Right ventricle myocardium superior (tissue), 1 donor: Measurements from ENCODE around the gene OR2T2. TPM values are rescaled to one million over a fixed set of nuclear protein-coding genes. Genes with fewer than 3 reads are reported as not detected.
"Not testable (repeated sequence)": the region's sequence is repeated elsewhere in the genome, so short reads cannot be mapped to it uniquely, and the experiment has no call there.

ENCODE experiments used
- ATAC-seq: fragments of 200-7000 bp; cut with Tn5 transposase; one replicate; pipeline ENCODE4 v1.9.1; 2020; ENCODE audit warnings: mild to moderate bottlenecking; ENCODE audit not compliant: poor library complexity
- DNase-seq: peaks from one replicate; pipeline ENCODE4 v3.0.0-alpha.2; 2020
- intact Hi-C: fragments of 100-400 bp; cut with DNase I; formaldehyde crosslinking; loops from one replicate; pipeline ENCODE4 v1.11.2; 2022
- long read RNA-seq: library from polyadenylated mRNA; unstranded; transcript quantifications from one replicate; pipeline ENCODE4 v2.0.0, GENCODE V29; 2021
- total RNA-seq: library from RNA; stranded (reverse); fragmentation: NEBNext Ultra II Directional; extraction: Animal tissue kit (Norgen Biotek cat#: 25700); gene quantifications from one replicate; pipeline ENCODE4 v1.2.1, GENCODE V29; 2021
- donor health status: DM: no; HTN: yes; CAD: no; lungs with severe emphysema.

The OR2T2 gene, protein sequence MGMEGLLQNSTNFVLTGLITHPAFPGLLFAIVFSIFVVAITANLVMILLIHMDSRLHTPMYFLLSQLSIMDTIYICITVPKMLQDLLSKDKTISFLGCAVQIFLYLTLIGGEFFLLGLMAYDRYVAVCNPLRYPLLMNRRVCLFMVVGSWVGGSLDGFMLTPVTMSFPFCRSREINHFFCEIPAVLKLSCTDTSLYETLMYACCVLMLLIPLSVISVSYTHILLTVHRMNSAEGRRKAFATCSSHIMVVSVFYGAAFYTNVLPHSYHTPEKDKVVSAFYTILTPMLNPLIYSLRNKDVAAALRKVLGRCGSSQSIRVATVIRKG
- total RNA-seq, result not detected
- long read RNA-seq, result 0 reads

DNA sequence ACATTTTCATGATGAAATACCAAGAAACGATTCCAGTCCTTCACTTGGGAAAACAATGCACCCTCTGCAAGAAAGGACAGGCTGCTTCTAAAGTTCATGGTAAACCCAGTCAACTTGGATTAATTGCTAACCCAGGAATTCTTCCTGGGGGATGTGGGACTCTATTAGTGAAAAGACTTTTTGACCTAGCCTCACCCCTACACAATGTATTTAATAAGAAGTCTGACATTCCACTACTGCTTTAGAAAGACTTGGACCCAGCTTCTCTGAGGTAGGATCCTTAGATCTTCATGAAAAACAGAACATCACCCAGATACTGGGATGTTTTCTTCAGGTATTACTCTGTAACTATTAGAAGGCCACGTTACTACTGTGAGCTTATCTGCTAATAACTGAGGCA lies at the start of gene OR2T2:
Gene OR2T2 (plus strand): TSS at position 239 of the 400 bp plus-strand sequence. CDS start 7,161 bp downstream, outside the sequence.
- not testable (repeated sequence) for DNase-seq, ATAC-seq
- intact Hi-C loops, result loop anchor here (10.0 kb wide), 1 partner anchor 199 kb away; the partner anchor contains the start of gene OR2T35

DNA sequence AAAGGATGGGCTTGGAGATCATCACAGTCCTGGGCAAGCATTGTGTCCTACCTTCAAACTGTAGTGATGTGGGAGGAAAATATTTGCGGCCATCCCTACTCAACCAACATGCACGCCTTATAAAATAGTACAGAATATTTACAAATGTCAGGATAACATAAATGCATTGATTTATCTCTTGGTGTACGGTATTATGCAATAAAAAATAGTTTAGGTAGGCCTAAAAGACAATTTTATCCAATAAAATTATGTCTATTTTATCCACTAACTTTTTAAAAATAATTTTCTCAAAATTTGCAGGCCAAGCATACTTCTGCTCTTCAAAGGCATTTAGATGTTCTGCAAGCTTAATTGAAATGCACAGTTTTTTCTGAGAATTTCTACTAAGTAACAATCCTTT lies 42.7 kb upstream of the OR2T2 start, which contains the start of gene OR2T1:
Gene OR2T1 (plus strand): TSS at position 301 of the 400 bp plus-strand sequence. CDS start 3,100 bp downstream, outside the sequence.
- ATAC-seq, result no peak
- no peak for DNase-seq
- intact Hi-C loops, result no loop called here

DNA sequence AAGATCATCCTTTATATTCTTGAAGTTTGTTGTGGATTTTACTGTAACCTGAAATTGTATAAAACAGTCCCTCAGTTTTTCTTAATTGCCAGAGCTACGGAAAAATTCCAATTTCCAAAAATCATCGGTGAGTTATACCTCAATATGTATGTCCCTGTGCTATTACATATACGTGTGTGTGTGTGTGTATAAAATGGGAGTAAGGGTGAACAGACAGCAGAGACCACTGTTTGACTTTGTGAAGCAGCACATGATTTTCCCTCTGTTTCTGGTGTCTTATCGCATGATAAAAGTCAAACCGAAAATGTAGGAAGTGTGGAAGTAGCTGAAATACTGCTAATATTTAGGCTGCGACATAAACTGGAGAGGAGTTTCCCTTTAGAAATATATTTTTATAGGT lies 41.4 kb upstream of the OR2T2 start:
- intact Hi-C loops, result no loop called here
- ATAC-seq, result no peak
- DNase-seq, result no peak

DNA sequence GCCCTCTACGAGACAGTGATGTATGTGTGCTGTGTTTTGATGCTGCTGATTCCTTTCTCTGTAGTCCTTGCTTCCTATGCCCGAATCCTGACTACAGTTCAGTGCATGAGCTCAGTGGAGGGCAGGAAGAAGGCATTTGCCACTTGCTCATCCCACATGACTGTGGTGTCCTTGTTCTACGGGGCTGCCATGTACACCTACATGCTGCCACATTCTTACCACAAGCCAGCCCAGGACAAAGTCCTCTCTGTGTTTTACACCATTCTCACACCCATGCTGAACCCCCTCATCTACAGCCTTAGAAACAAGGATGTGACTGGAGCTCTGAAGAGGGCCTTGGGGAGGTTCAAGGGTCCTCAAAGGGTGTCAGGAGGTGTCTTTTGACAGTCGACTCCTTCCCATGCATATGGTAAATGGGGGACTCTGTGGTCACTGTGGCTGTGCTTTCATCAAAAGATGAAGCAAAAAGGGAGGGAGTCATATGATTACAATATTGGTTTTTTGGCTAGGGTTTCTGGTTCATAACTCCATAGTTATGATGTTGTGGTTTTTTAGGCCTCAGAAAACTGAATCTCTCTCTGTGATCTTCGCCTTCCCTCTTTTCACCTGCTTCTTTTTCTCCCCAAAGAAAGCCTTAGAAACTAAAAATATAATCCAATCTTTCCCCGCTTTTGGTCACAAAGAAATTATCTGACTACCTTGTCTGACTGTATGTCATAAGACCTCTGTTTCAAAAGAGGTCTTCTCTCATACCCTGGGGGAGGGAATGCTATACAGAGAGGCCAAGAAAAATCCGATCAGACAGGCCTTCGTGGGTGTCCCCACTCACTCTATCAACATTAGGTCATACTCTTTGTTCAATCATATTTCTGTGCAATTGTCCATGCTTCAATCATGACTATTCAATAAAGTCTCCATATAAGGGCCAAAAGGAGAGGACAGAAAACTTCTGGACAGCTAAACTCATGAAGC lies 38.4 kb upstream of the OR2T2 start:
- no peak for ATAC-seq
- intact Hi-C loops, result no loop called here

DNA sequence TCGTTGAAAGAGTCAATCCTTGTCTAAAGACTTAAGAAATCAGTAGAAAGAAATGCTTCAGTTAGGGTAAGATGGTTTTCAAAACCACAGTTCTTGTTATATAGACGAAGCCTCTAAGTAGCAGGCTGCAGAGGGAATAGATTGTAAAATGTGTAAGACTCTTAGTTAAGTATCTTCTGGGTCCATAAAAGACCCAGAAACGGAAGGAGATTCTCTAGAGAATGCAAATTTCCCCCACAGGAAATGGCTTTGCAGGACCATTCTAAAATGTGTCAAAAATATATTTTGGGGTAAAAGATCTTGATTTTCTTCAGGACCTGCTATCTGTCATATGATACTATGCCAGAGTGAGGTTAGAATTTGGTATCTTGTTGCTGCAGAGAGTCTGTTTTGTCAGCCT lies 29.2 kb upstream of the OR2T2 start:
- DNase-seq (no peak), ATAC-seq (no peak)
- intact Hi-C loops, result no loop called here

More for the DNA sequence above, 38.4 kb upstream of the OR2T2 start:
- DNase-seq, result no peak

DNA sequence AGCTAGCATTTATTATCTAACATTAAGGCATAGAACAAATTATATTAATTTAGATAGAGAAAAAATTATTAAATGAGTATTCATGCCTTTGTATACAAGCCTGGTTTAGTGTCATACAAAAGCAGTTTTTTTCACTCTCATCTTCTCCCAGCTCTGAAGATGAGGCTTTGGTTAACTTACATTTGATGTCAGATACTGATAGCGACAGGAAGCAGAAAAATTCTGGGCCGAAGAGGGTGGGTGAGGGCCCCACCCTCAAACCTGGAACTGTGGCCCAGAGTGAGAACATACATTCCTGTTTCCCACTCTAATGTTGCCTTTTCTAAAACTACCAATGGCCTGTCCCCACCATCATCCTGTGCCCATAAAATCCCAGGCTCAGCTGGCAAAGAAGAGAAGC lies 27.6 kb upstream of the OR2T2 start:
- DNase-seq, result no peak
- no peak for ATAC-seq
- intact Hi-C loops, result no loop called here

DNA sequence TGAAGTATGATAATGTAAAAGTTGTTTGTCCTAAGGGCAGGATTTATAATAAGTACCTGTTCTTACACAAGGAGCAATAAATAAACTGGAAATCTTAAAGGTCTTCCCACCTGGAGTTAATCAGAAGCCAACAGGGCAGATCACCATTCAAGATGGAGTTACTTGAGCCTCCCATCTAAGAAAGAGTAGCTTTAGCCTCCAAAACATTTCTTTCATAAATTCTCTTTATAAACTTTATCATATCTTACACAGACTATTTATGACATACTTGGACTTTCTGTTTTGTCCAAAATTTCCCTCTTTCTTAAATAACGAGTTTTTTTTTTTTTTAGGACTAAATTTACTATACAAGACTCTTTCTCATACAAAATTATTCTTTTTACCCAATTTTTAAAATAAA lies 24.1 kb upstream of the OR2T2 start:
- ATAC-seq (no peak), DNase-seq (no peak)
- intact Hi-C loops, result no loop called here

DNA sequence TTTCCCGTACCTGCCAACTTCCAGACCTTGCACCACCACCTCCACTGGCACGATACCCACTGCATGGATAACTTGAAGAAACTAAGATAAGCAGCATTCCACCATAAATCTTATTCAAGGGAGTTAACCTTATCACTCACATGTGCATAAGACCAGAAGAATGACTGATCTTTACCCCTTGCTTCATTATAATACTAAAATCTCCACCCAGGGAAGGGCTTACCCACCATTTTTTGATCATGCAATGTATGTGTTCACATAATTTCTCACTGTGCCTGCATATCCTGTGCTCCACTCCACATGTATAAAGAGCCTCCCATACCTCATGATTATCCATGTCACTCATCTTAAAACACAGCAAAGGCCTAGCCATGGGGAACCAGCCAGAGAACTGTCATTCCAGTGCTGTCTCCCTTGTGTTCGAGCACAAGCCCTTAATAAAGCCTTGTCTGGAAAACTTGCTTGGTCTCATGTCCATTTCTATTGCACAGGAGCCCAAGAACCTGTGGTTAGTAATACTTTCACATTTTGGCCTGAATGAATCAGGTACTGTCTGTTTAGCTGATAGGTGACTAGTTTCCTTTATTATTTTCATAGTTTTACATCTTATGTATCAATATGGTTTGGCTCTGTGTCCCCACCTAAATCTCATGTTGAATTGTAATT lies 17.8 kb upstream of the OR2T2 start:
- intact Hi-C loops, DNase-seq, ATAC-seq: not testable (repeated sequence)

DNA sequence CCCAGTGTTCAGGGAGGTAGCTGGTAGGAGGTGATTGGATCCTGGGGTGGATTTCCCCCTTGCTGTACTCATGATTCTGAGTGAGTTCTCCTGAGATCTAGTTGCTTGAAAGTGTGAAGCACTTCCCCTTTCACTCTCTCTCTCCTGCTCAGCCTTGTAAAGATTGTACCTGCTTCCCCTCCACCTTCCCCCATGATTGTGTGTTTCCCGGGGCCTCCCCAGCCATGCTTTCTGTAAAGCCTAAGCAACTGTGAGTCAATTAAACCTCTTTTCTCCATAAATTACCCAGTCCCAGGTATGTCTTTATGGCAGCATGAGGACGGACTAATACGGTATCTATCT lies 17.3 kb upstream of the OR2T2 start:
- intact Hi-C loops, ATAC-seq, DNase-seq: not testable (repeated sequence)

DNA sequence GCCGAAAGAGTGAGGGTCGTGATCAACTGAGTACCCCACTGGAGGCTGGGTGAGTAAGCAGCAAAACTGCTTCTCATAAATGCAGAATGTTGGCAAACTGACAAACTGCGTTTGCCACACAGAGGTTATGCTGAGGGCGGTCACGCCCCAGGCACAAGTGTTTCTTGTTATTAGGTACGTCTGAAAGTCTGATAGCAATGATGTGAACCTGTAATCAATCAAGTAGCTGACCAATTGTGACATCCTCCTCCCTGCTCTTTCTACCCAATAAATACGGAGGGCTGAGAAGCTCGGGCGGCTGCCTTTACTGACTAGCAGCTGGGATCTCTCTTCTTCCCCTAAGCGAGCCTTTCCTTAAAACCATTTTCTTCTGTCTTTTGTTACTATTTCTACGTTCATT lies 13.8 kb upstream of the OR2T2 start:
- not testable (repeated sequence) for ATAC-seq, DNase-seq

DNA sequence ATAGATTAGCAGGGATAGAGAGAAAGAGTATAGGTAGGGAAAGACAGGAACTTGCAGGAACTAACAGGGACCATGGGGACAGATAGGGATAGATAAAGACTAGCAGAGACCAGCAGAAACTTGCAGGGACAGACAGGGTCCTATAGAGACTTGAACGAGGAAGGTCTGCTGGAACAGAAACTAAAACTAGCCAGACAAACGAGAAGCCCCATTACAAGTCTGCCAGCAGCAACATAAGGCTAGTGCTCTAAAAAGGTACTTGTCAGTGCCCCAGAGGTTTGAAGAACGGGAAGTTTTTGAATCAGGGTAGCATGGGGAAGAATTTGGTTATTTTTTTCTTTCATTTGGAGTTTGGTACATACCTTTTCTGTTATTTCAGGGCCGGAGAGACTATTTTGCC lies 13.2 kb upstream of the OR2T2 start:
- ATAC-seq, intact Hi-C loops, DNase-seq: not testable (repeated sequence)

More for the DNA sequence above, 13.8 kb upstream of the OR2T2 start:
- intact Hi-C loops, result not testable (repeated sequence)

DNA sequence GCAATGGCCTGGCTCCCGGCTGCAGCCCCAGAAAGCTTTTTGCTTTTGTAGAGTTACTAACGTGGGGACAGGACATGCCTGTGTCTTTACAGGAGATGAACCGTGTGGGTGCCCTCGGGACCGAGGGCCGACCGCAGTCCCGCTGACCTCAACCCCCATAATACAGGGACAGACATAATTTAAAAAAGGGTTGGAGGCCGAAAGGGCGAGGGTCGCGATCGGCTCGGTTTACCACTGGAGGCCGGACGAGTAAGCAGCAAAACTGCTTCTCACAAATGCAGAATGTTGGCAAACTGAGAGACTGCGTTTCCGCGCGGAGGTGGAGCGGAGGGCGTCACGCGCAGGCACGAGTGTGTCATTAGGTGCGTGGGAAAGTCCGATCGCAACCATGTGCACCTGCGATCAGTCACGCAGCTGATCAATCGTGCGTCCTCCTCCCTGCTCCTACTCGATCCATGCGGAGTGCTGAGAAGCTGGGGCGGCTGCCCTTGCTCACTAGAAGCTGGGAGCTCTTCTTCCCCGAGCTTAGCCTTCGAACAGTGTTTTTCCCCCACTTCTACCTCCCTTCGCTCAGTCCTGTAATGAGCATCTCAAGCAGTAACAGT lies 11.5 kb upstream of the OR2T2 start:
- intact Hi-C loops, result not testable (repeated sequence)

DNA sequence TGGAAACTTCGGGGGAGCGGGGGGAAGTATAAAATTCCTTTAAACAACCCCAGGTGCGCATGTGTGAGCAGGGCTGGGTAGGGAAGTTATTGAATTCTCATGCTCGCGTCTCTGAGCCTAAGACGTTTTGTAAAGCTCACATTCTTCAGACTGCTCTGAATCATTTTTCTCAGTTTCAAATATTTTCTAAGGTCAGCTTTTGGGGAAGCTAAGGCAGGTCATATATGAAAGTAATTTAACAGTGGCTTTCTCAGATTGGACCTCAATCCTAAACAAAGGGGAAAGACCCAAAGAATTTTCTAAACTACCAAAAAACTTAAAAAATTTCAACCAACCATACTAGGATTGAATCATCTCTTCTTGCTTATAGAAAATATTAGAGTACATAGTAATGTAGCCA lies 10.5 kb upstream of the OR2T2 start:
- DNase-seq, intact Hi-C loops, ATAC-seq: not testable (repeated sequence)

More for the DNA sequence above, 11.5 kb upstream of the OR2T2 start:
- not testable (repeated sequence) for ATAC-seq, DNase-seq

DNA sequence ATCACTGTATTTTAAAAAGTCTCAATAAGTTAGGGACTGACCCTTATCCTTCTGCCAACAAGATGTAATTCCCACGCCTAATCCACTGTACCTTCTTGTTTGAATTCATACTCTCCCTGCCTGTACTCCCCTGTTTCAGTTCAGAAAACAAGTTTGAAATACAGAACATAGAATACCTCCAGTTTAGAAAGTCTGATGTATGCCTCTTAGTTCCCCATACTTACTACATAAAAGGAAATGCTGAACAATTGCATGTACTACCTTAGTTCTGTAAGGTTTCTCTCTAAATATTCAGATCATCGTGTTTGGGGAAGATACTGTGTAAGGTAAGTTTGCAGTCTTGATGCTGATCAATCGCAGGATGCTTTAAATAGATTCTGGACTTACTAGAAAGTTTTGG lies 9.1 kb upstream of the OR2T2 start:
- ATAC-seq, intact Hi-C loops, DNase-seq: not testable (repeated sequence)

DNA sequence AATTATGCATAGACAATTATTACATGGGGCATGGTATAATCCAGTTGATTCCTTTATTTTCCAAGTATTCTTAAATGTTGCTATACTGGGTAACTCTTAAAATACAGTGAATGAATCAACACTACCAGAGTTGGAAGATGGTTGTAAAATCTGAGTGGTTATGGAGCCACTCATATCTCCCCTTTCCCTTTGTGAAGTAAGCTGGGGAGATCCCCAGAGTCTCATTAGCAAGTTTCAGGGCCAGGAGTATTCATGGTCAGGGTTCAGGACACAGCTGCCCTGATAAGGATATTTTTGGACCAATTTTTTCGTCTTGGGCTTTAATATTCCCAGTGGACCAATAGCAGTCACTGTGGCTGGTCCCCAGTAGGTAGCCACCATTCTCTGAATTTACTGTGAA lies 6.8 kb upstream of the OR2T2 start:
- ATAC-seq, intact Hi-C loops: not testable (repeated sequence)

DNA sequence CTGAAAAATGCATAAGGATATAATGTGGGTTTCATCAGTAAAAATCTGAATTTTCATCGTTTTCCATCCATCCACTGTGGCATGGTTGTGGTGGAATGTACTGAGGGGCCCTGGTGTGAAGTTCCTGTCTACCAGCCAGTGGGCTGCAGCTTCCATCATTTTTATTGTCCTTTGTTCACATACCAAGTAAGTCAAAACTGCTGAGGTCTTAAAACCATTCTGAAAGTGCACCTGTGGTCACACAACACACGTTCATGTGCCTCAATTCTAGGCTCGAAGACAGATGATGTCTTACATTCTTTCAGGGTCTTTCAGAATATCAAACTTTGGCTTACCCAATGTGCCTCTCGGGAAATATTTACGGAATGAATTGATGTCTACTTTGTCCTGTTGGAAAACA lies 6.2 kb upstream of the OR2T2 start:
- intact Hi-C loops, DNase-seq, ATAC-seq: not testable (repeated sequence)

More for the DNA sequence above, 6.8 kb upstream of the OR2T2 start:
- not testable (repeated sequence) for DNase-seq

DNA sequence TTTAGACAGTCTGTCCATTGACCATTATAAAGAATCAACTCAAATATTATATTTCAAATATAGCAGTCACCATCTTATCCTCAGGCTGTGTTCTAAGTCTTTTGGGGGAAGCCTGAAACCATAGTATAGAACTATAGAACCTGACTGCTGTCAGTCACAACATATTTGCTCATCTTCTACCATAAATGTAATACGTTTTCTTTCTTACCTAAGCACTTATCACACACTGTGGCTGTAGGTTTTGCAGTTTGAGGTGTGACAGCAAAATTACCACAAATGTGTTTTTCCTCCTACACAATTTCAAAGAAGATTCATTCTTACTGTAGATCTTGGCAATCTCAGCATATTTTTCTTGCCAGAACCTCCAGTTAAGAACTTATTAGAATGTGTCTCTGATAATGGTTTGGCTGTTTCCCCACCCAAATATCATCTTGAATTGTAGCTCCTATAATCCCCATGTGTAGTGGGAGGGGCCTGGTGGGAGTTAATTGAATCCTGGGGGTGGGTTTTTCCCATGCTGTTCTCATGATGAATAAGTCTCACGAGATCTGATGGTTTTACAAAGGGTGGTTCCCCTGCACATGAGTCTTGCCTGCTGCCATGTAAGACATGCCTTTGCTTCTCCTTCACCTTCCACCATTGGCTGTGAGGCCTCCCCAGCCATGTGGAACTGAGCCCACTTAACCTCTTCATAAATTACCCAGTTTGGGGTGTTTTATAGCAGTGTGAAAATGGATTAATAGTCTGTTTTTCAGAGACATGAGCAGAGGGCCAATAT lies 2.7 kb upstream of the OR2T2 start:
- intact Hi-C loops, result loop anchor here (10.0 kb wide), 1 partner anchor 202 kb away; the partner anchor contains the start of gene OR2T35
- not testable (repeated sequence) for ATAC-seq, DNase-seq
